Transverse colon (tissue), 4 donors: ENCODE measurements around the gene MYBPC1. TPM values are rescaled to one million over a fixed set of nuclear protein-coding genes. Genes with fewer than 3 reads are reported as not detected.

Experiments
- DNase-seq: peaks from one replicate; pipeline ENCODE4 v3.0.0-alpha.2; 2019
- H3K27ac ChIP-seq, 4 donors: fragments of 200-600 bp; sonication (generic); 2 replicates each; pipeline ENCODE4 v1.5.1; 2016 to 2018; ENCODE audit warnings: inconsistent platforms in 4 of 4
- H3K27me3 ChIP-seq: fragments of 200-600 bp; sonication (generic); 2 replicates; pipeline ENCODE4 v1.5.1; 2017; ENCODE audit warnings: inconsistent platforms
- H3K36me3 ChIP-seq, 4 donors: fragments of 200-600 bp; sonication (generic); 2 replicates each; pipeline ENCODE4 v1.5.1; 2017 to 2019; ENCODE audit warnings: inconsistent platforms in 4 of 4
- H3K4me1 ChIP-seq, 4 donors: fragments of 200-600 bp; sonication (generic); 2 replicates each; pipeline ENCODE4 v1.5.1; 2017 to 2020; ENCODE audit warnings: inconsistent platforms in 4 of 4
- H3K4me3 ChIP-seq, 4 donors: fragments of 200-600 bp; sonication (generic); 1 replicate in 1 of 4; 2 replicates in 3 of 4; pipeline versions ENCODE4 v1.5.1 to v1.6.1; 2017 to 2019; ENCODE audit warnings: inconsistent platforms in 4 of 4
- H3K9me3 ChIP-seq, 2 donors: fragments of 200-600 bp; sonication (generic); 2 replicates each; pipeline ENCODE4 v1.5.1; 2017 to 2019; ENCODE audit warnings: inconsistent platforms in 2 of 2
- EP300 ChIP-seq: sonication (generic); formaldehyde crosslinking; IDR thresholded peaks from one replicate; pipeline ENCODE4 v1.6.1; 2017; ENCODE audit warnings: antibody characterized with exemption, low read depth
- POLR2A ChIP-seq: fragments of 450-650 bp; IDR thresholded peaks from one replicate; pipeline ENCODE4 v1.6.1; 2016; ENCODE audit warnings: antibody characterized with exemption, mild to moderate bottlenecking, moderate library complexity
- POLR2AphosphoS5 ChIP-seq, 3 donors: sonication (generic); formaldehyde crosslinking; IDR thresholded peaks; one replicate each; pipeline ENCODE4 v1.6.1; 2016; ENCODE audit warnings: antibody characterized with exemption in 3 of 3
- WGBS, 2 donors: methylation state at CpG; one replicate each; pipeline ENCODE4 v1.1.5; 2018; ENCODE audit warnings: low coverage in 1 of 2; 5-methylcytosine and 5-hydroxymethylcytosine counted together
- in situ Hi-C, 4 donors: fragments of 200-750 bp; cut with MboI; loops; one replicate each; pipeline versions ENCODE4 v1.15.0 to v1.15.1; 2017; ENCODE audit warnings: low sequenced_read_pairs in 3 of 4, low pct_ligation_motif_present in 1 of 4, low pct_unique_long_range_greater_than_20kb in 1 of 4
- intact Hi-C: fragments of 100-400 bp; cut with DNase I; formaldehyde crosslinking; loops from one replicate; pipeline ENCODE4 v1.15.1; 2023; ENCODE audit warnings: low total_unique reads
- total RNA-seq, 4 donors: library from RNA; depleted of rRNA; stranded (reverse); fragments of >200 nt; gene quantifications; one replicate each; pipeline ENCODE4 v1.1.0, GENCODE V29; 2016
- TF ChIP-seq, protein P1 (sequence below), 5 experiments: fragments of 200-600 bp in 3 of 5; fragments of 450-650 bp in 2 of 5; sonication (generic) in 3 of 5; IDR thresholded peaks; 1 replicate in 2 of 5; 2 replicates in 3 of 5; pipeline ENCODE4 v1.5.1; 2016 to 2017; ENCODE audit warnings: antibody characterized with exemption in 5 of 5, inconsistent platforms in 3 of 5, mild to moderate bottlenecking in 2 of 5, moderate library complexity in 1 of 5

MYBPC1 gene
- total RNA-seq, 4 donors from 2014 or later = 151 to 247 (median 182) TPM; not detected in 1

GRCh38 chr12:101700299-101700820 is 105.6 kb downstream of the MYBPC1 start:
- H3K36me3 ChIP-seq = no peaks in the 10 kb centered on the region
- WGBS, 2 donors = 70 to 72% methylated on average over 2 of the region's 2 CpGs
- in situ Hi-C loops = no loop called here
- H3K4me1 ChIP-seq = peaks cover 11 to 66% (median 44%) of the 10 kb centered on the region in 4 donors
- H3K27ac ChIP-seq = peak overlapping the region in 3 of 4 donors; percentile 6 to 97 (median 23)
- no peaks in the 10 kb centered on the region for H3K27me3 ChIP-seq
- H3K9me3 ChIP-seq = no peaks in the 10 kb centered on the region
- TF ChIP-seq POLR2AphosphoS5 (IDR thresholded peaks at IDR 0.05) (no peak), EP300 (no peak), POLR2A (no peak)
- TF ChIP-seq, protein P1, sequence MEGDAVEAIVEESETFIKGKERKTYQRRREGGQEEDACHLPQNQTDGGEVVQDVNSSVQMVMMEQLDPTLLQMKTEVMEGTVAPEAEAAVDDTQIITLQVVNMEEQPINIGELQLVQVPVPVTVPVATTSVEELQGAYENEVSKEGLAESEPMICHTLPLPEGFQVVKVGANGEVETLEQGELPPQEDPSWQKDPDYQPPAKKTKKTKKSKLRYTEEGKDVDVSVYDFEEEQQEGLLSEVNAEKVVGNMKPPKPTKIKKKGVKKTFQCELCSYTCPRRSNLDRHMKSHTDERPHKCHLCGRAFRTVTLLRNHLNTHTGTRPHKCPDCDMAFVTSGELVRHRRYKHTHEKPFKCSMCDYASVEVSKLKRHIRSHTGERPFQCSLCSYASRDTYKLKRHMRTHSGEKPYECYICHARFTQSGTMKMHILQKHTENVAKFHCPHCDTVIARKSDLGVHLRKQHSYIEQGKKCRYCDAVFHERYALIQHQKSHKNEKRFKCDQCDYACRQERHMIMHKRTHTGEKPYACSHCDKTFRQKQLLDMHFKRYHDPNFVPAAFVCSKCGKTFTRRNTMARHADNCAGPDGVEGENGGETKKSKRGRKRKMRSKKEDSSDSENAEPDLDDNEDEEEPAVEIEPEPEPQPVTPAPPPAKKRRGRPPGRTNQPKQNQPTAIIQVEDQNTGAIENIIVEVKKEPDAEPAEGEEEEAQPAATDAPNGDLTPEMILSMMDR (IDR thresholded peaks at IDR 0.05) = no peak
- no peak for DNase-seq
- intact Hi-C loops = no loop called here
- H3K4me3 ChIP-seq = peak overlapping the region in 1 of 4 donors; percentile 83

DNA sequence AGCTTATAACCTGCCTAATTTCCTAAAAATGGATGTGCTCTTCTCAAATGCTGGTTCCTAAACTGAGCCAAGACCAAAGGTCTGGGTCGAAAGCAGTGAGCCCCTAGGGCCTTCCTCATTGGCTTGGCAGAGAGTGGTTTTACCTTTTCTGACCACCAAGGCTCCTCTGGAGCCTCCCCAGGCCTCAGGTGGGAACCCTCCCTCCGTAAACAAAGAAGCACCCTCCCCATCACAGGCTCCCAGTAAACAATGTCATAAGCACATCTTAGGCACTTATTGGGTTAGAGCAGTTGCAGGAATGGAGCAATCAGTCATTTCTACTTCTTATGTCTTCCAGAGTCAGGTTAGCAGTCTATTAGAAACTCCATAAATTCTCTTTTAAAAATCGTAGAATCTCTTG is 108.7 kb downstream of the MYBPC1 start:
- H3K36me3 ChIP-seq = no peaks in the 10 kb centered on the region
- no peak overlapping the region for H3K27ac ChIP-seq
- no peak for TF ChIP-seq POLR2AphosphoS5 (IDR thresholded peaks at IDR 0.05)
- no peak for TF ChIP-seq EP300
- TF ChIP-seq POLR2A = no peak
- TF ChIP-seq, protein P1 (IDR thresholded peaks at IDR 0.05) = no peak
- no peaks in the 10 kb centered on the region for H3K9me3 ChIP-seq
- in situ Hi-C loops = no loop called here
- 56 to 69% methylated on average over 1 to 3 of the region's 3 CpGs for WGBS, 2 donors
- DNase-seq = no peak
- H3K27me3 ChIP-seq = no peaks in the 10 kb centered on the region
- intact Hi-C loops = no loop called here
- no peak overlapping the region for H3K4me3 ChIP-seq
- H3K4me1 ChIP-seq = peaks cover 0 to 68% (median 48%) of the 10 kb centered on the region in 4 donors

DNA sequence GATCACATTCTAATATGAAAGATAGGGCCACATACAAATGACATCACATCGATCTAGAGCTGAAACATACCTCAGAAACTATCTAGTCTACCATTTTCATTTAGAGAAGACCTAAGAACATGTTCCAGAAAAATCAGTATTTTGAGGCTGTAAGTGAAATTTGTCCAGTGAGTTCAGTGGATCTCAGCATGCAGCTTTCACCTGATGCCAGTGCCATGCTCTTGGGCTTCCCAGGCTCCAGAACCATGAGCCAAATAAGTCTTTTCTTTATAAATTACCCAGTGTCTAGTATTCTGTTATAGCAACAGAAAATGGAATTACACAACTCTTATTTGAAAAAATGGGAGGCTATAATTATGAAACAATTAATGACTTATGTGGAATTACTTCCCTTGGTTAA is 111.6 kb downstream of the MYBPC1 start:
- intact Hi-C loops = no loop called here
- no peak for DNase-seq
- no peaks in the 10 kb centered on the region for H3K36me3 ChIP-seq
- H3K9me3 ChIP-seq = no peaks in the 10 kb centered on the region
- TF ChIP-seq, protein P1 (IDR thresholded peaks at IDR 0.05) = no peak
- no peak for TF ChIP-seq POLR2A
- no peak for TF ChIP-seq EP300
- TF ChIP-seq POLR2AphosphoS5 (IDR thresholded peaks at IDR 0.05) = no peak
- H3K4me1 ChIP-seq = peaks cover 0 to 52% (median 30%) of the 10 kb centered on the region in 4 donors
- no peak overlapping the region for H3K27ac ChIP-seq
- in situ Hi-C loops = no loop called here
- H3K27me3 ChIP-seq = no peaks in the 10 kb centered on the region
- H3K4me3 ChIP-seq = no peak overlapping the region
- 100% methylated on average over 1 of the region's 1 CpG for WGBS, 2 donors

DNA sequence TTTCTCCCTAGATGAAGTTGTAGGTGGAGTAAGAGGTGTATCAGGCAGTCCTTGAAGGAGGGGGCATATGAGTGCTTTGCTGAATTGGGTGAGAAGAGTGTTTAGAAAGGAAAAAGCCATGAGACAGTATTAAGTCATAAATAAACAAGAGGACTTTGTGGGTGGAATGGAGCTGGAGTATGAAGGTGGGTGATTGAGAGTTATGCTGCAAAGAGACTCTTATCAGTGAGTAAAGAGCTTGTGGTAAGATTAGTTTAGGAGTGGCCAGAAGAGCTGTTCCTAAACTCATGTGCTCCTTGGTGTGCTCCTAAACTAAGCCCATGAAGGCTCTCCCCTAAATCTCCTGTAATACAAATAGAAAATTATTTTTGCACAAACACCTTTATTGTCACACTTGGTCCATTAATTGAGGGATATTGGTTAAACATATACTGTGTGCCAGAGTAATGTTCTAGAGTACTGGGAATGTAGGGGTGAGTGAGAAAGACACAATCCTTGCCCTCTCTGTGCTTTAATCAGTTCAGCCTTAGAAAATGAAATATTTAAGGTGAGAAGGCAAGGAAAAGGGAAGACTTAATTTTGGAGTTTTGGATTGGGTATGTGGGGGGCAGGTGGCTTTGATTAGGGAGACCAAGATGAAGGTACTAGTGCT is 112.5 kb downstream of the MYBPC1 start:
- no peak overlapping the region for H3K4me3 ChIP-seq
- TF ChIP-seq POLR2AphosphoS5 (IDR thresholded peaks at IDR 0.05) (no peak), POLR2A (no peak)
- peak overlapping the region in 2 of 4 donors; percentile 13 to 34 for H3K27ac ChIP-seq
- no peaks in the 10 kb centered on the region for H3K9me3 ChIP-seq
- peaks cover 0 to 52% (median 23%) of the 10 kb centered on the region in 4 donors for H3K4me1 ChIP-seq
- intact Hi-C loops = no loop called here
- H3K27me3 ChIP-seq = no peaks in the 10 kb centered on the region
- DNase-seq = no peak
- H3K36me3 ChIP-seq = no peaks in the 10 kb centered on the region
- in situ Hi-C loops = no loop called here
